IMR-90 (cell line): ENCODE measurements around the gene TMEM25. TPM values are rescaled to one million over a fixed set of nuclear protein-coding genes. Genes with fewer than 3 reads are reported as not detected.

Source experiments
- ATAC-seq: fragments of 200-7000 bp; cut with Tn5 transposase; 2 replicates; pipeline ENCODE4 v1.9.1; 2020; ENCODE audit warnings: low read depth, mild to moderate bottlenecking, moderate library complexity
- BruUV-seq: library from RNA; stranded (reverse); fragments of 400-500 nt; replicated peaks from 2 replicates; lab custom pipeline; 2021; lab: Mats Ljungman, UMichigan
- CTCF ChIA-PET: fragments of 300-600 bp; formaldehyde crosslinking; extraction: SDS; loops from one replicate; lab custom pipeline; 2021; ENCODE audit warnings: antibody characterized with exemption; lab: Yijun Ruan, JAX
- POLR2A ChIA-PET: fragments of 300-600 bp; sonication (Branson Sonifier 250); formaldehyde crosslinking; loops from one replicate; lab custom pipeline; 2022; ENCODE audit warnings: antibody characterized with exemption; ENCODE audit not compliant: unreplicated experiment; lab: Charles Lee
- DNase-seq: peaks from one replicate; pipeline ENCODE4 v3.0.0; 2013
- H2AFZ ChIP-seq: replicated peaks from 2 replicates; pipeline ENCODE3; 2013; ENCODE audit warnings: low read length, mild to moderate bottlenecking; ENCODE audit not compliant: poor library complexity
- H2AK5ac ChIP-seq: 2 replicates; pipeline ENCODE4 v1.6.1; 2013; ENCODE audit warnings: low read depth, low read length, inconsistent platforms
- H2AK9ac ChIP-seq: replicated peaks from 2 replicates; pipeline ENCODE3; 2013; ENCODE audit warnings: mild to moderate bottlenecking, low read depth, low read length, moderate library complexity; ENCODE audit not compliant: poor library complexity
- H2BK120ac ChIP-seq: 2 replicates; pipeline ENCODE4 v1.6.1; 2013; ENCODE audit warnings: low read depth, low read length, inconsistent platforms
- H2BK15ac ChIP-seq: 3 replicates; pipeline ENCODE4 v1.6.1; 2013; ENCODE audit warnings: low read depth, low read length, inconsistent platforms
- H2BK20ac ChIP-seq: 2 replicates; pipeline ENCODE4 v1.6.1; 2013; ENCODE audit warnings: low read depth, mild to moderate bottlenecking, inconsistent platforms, low read length, moderate library complexity
- H2BK5ac ChIP-seq: 2 replicates; pipeline ENCODE4 v1.6.1; 2013; ENCODE audit warnings: mild to moderate bottlenecking, low read depth, low read length, inconsistent platforms; ENCODE audit not compliant: poor library complexity, severe bottlenecking
- H3K14ac ChIP-seq: replicated peaks from 2 replicates; pipeline ENCODE4 v1.6.1; 2013; ENCODE audit warnings: low read depth, low read length, inconsistent platforms
- H3K18ac ChIP-seq: 2 replicates; pipeline ENCODE4 v1.6.1; 2013; ENCODE audit warnings: low read depth, low read length, control low read depth
- H3K23ac ChIP-seq: 2 replicates; pipeline ENCODE4 v1.6.1; 2013; ENCODE audit warnings: low read depth, low read length, inconsistent platforms
- H3K27ac ChIP-seq: 2 replicates; pipeline ENCODE4 v1.5.1; 2013; ENCODE audit warnings: mild to moderate bottlenecking, control low read depth, low read length; ENCODE audit not compliant: insufficient read depth
- H3K27me3 ChIP-seq: 2 replicates; pipeline ENCODE4 v1.6.1; 2013; ENCODE audit warnings: low read length; ENCODE audit not compliant: control insufficient read depth, insufficient read depth
- H3K36me3 ChIP-seq: 2 replicates; pipeline ENCODE4 v1.6.1; 2013; ENCODE audit warnings: low read length, mixed read lengths; ENCODE audit not compliant: control insufficient read depth, insufficient read depth
- H3K4ac ChIP-seq: 2 replicates; pipeline ENCODE4 v1.6.1; 2013; ENCODE audit warnings: low read depth, low read length, inconsistent platforms
- H3K4me1 ChIP-seq: 2 replicates; pipeline ENCODE4 v1.6.1; 2013; ENCODE audit warnings: low read length, mixed read lengths; ENCODE audit not compliant: control insufficient read depth, insufficient read depth
- H3K4me2 ChIP-seq: 2 replicates; pipeline ENCODE4 v1.6.1; 2013; ENCODE audit warnings: low read depth, mild to moderate bottlenecking, control low read depth, low read length, moderate library complexity
- H3K4me3 ChIP-seq: 2 replicates; pipeline ENCODE4 v1.5.1; 2013; ENCODE audit warnings: low read depth, mild to moderate bottlenecking, control low read depth, low read length, moderate library complexity; ENCODE audit not compliant: insufficient read depth
- H3K56ac ChIP-seq: 2 replicates; pipeline ENCODE4 v1.6.1; 2013; ENCODE audit warnings: low read length, inconsistent platforms; ENCODE audit not compliant: insufficient read depth; ENCODE audit errors: extremely low read depth
- H3K79me1 ChIP-seq, 2 experiments: 2 replicates each; pipeline ENCODE4 v1.6.1; 2013; ENCODE audit warnings: low read length in 2 of 2, inconsistent platforms in 1 of 2, low read depth in 1 of 2
- H3K9ac ChIP-seq: 2 replicates; pipeline ENCODE4 v1.6.1; 2013; ENCODE audit warnings: low read depth, low read length, control low read depth
- H3K9me1 ChIP-seq: 2 replicates; pipeline ENCODE4 v1.6.1; 2013; ENCODE audit warnings: low read length, inconsistent platforms; ENCODE audit not compliant: insufficient read depth
- H3K9me3 ChIP-seq: 2 replicates; pipeline ENCODE4 v1.6.1; 2013; ENCODE audit warnings: low read length; ENCODE audit not compliant: control insufficient read depth, insufficient read depth
- H4K20me1 ChIP-seq: 2 replicates; pipeline ENCODE4 v1.6.1; 2013; ENCODE audit warnings: low read length, inconsistent platforms; ENCODE audit not compliant: insufficient read depth
- H4K5ac ChIP-seq: 2 replicates; pipeline ENCODE4 v1.6.1; 2013; ENCODE audit warnings: mild to moderate bottlenecking, low read depth, low read length, control low read depth
- H4K8ac ChIP-seq, 2 experiments: 2 replicates each; pipeline ENCODE4 v1.6.1; 2013; ENCODE audit warnings: low read depth in 2 of 2, low read length in 2 of 2, control low read depth in 1 of 2, inconsistent platforms in 1 of 2
- H4K91ac ChIP-seq: 2 replicates; pipeline ENCODE4 v1.6.1; 2013; ENCODE audit warnings: low read depth, low read length, inconsistent platforms; ENCODE audit not compliant: insufficient read depth
- BHLHE40 ChIP-seq: fragments of 150-350 bp; IDR thresholded peaks from 2 replicates; pipeline ENCODE4 v1.6.1; 2016; ENCODE audit warnings: mild to moderate bottlenecking, low read depth, low read length
- CEBPB ChIP-seq: IDR thresholded peaks from 2 replicates; pipeline ENCODE4 v1.6.1; 2012; ENCODE audit warnings: low read depth, low read length, improper control_type of control experiment
- CHD1 ChIP-seq: IDR thresholded peaks from 2 replicates; pipeline ENCODE4 v1.6.1; 2012; ENCODE audit warnings: low read depth, low read length, improper control_type of control experiment
- CTCF ChIP-seq: conservative IDR thresholded peaks from 2 replicates; pipeline ENCODE4 v1.5.1; 2012; ENCODE audit warnings: mild to moderate bottlenecking, low read depth, low read length, improper control_type of control experiment
- ELK1 ChIP-seq: fragments of 150-350 bp; IDR thresholded peaks from 2 replicates; pipeline ENCODE4 v1.6.1; 2016; ENCODE audit warnings: low read depth, mild to moderate bottlenecking, low read length, moderate library complexity, borderline replicate concordance
- MAFK ChIP-seq: IDR thresholded peaks from 2 replicates; pipeline ENCODE4 v1.6.1; 2012; ENCODE audit warnings: low read depth, low read length, improper control_type of control experiment
- MAZ ChIP-seq: IDR thresholded peaks from 2 replicates; pipeline ENCODE4 v1.6.1; 2012; ENCODE audit warnings: low read depth, mild to moderate bottlenecking, low read length, improper control_type of control experiment, moderate library complexity, borderline replicate concordance
- MXI1 ChIP-seq: IDR thresholded peaks from 2 replicates; pipeline ENCODE4 v1.6.1; 2012; ENCODE audit warnings: low read depth, mild to moderate bottlenecking, low read length, moderate library complexity, borderline replicate concordance
- NFE2L2 ChIP-seq: fragments of 150-350 bp; IDR thresholded peaks from 2 replicates; pipeline ENCODE4 v1.6.1; 2016; ENCODE audit warnings: low read depth, mild to moderate bottlenecking, low read length
- POLR2A ChIP-seq: IDR thresholded peaks from 2 replicates; pipeline ENCODE4 v1.6.1; 2012; ENCODE audit warnings: mild to moderate bottlenecking, low read depth, low read length
- RAD21 ChIP-seq: IDR thresholded peaks from 2 replicates; pipeline ENCODE4 v1.6.1; 2012; ENCODE audit warnings: low read length, improper control_type of control experiment
- RFX5 ChIP-seq: IDR thresholded peaks from 2 replicates; pipeline ENCODE4 v1.8.0; 2012; ENCODE audit warnings: low read depth, mild to moderate bottlenecking, low read length, moderate library complexity
- SMC3 ChIP-seq: fragments of 150-350 bp; IDR thresholded peaks from 2 replicates; pipeline ENCODE4 v1.6.1; 2016; ENCODE audit warnings: low read depth, mild to moderate bottlenecking, antibody characterized with exemption, low read length, moderate library complexity
- USF2 ChIP-seq: fragments of 150-350 bp; IDR thresholded peaks from 2 replicates; pipeline ENCODE4 v1.6.1; 2017; ENCODE audit warnings: mild to moderate bottlenecking, antibody characterized with exemption, low read length, low read depth
- WGBS, 2 experiments: methylation state at CpG; one replicate each; pipeline versions ENCODE4 v1.1.5 to v1.1.7; 2013; ENCODE audit warnings: missing lambda C conversion rate in 2 of 2; ENCODE audit not compliant: insufficient read length in 1 of 2; ENCODE audit errors: extremely low coverage in 2 of 2; 5-methylcytosine and 5-hydroxymethylcytosine counted together
- dilution Hi-C: fragments of 300-500 bp; cut with HindIII; formaldehyde crosslinking; loops from one replicate; pipeline ENCODE4 v1.14.3; 2018; ENCODE audit warnings: low sequenced_read_pairs; ENCODE audit not compliant: unreplicated experiment
- in situ Hi-C: fragments of 300-500 bp; cut with MboI; formaldehyde crosslinking; loops from 3 replicates; pipeline ENCODE4 v1.14.3; 2019; ENCODE audit warnings: low sequenced_read_pairs, inconsistent platforms, mixed read lengths
- intact Hi-C: fragments of 100-400 bp; cut with micrococcal nuclease; formaldehyde crosslinking; loops from 2 replicates; pipeline ENCODE4 v1.10.0; 2022
- polyA plus RNA-seq, 3 experiments: library from polyadenylated mRNA; depleted of rRNA; stranded (reverse); fragments of >200 nt; gene quantifications; 2 replicates each; pipeline ENCODE4 v1.2.3, GENCODE V29; 2012; ENCODE audit warnings: low replicate concordance in 1 of 3
- total RNA-seq: library from RNA; depleted of rRNA; stranded (reverse); fragments of >200 nt; gene quantifications from 2 replicates; pipeline ENCODE4 v1.2.3, GENCODE V29; 2012

Gene TMEM25
- total and polyA plus RNA-seq, 2 of the 4 experiments (the other 2 are of a cell fraction), result 14.0 to 37.1 TPM

GRCh38 chr11:118532852-118533768, 2.1 kb downstream of the TMEM25 start:
- intact Hi-C loops (no loop called here), in situ Hi-C loops (no loop called here), dilution Hi-C loops (no loop called here)
- Histone ChIP-seq H3K27ac (no peak overlapping the region), H2BK20ac (no peak overlapping the region), H3K9me3 (no peaks in the 10 kb centered on the region), H3K56ac (no peak overlapping the region), H3K4me1 (peaks cover 2% of the 10 kb centered on the region; the same call in 1 of the 2 replicates), H4K5ac (no peak overlapping the region), H3K18ac (no peak overlapping the region), H4K20me1 (no peaks in the 10 kb centered on the region), H3K9ac (no peak overlapping the region), H3K4me2 (no peak overlapping the region), H4K8ac (no peak overlapping the region), H3K4me3 (no peak overlapping the region), H2BK15ac (no peak overlapping the region), H4K91ac (no peak overlapping the region), H3K14ac (no peak overlapping the region), H2AK9ac (peak overlapping the region; percentile 37), H2BK120ac (no peak overlapping the region), H3K4ac (no peak overlapping the region), H2AFZ (no peak overlapping the region), H3K36me3 (peaks cover 3% of the 10 kb centered on the region; the same call in 1 of the 2 replicates), H3K23ac (no peak overlapping the region), H3K9me1 (no peaks in the 10 kb centered on the region; the same call in 1 of the 2 replicates), H3K27me3 (no peaks in the 10 kb centered on the region), H2AK5ac (no peak overlapping the region), H2BK5ac (no peak overlapping the region), H3K79me1 (peaks cover 0 to 19% of the 10 kb centered on the region in 2 experiments; a peak in 3 of 4 replicates)
- no peak for DNase-seq
- POLR2A ChIA-PET, result interaction anchor here (1.0 kb wide), 1 partner anchor 40 kb away, joined by 3 read pairs; no protein-coding TSS in a partner anchor
- 96% methylated on average over 14 of the region's 19 CpGs; no CpG with 5 or more reads in 1 of the 2 experiments for WGBS, 2 experiments
- ATAC-seq, result no peak
- CTCF ChIA-PET, result interaction anchor here (0.9 kb wide), 1 partner anchor 9 kb away, joined by 3 read pairs; no protein-coding TSS in a partner anchor
- no TSS peak for BruUV-seq
- TF ChIP-seq RFX5, result no peak
- no peak for TF ChIP-seq POLR2A
- no peak for TF ChIP-seq CTCF
- TF ChIP-seq MAZ, result no peak
- TF ChIP-seq MXI1, result no peak
- TF ChIP-seq NFE2L2, result no peak
- TF ChIP-seq BHLHE40, result no peak
- no peak for TF ChIP-seq MAFK
- no peak for TF ChIP-seq SMC3
- TF ChIP-seq RAD21, result no peak
- TF ChIP-seq CEBPB, result no peak
- TF ChIP-seq ELK1, result no peak
- no peak for TF ChIP-seq CHD1
- no peak for TF ChIP-seq USF2
